GM19452 (cell line): Measurements from ENCODE around the gene INO80D.
"Not testable (repeated sequence)": the region's sequence is repeated elsewhere in the genome, so short reads cannot be mapped to it uniquely, and the experiment has no call there.

Experiments
- ATAC-seq: cut with Tn5 transposase; IDR thresholded peaks from one replicate; pipeline ENCODE4 v1.9.1; 2021; ENCODE audit not compliant: unreplicated experiment

The INO80D gene

DNA sequence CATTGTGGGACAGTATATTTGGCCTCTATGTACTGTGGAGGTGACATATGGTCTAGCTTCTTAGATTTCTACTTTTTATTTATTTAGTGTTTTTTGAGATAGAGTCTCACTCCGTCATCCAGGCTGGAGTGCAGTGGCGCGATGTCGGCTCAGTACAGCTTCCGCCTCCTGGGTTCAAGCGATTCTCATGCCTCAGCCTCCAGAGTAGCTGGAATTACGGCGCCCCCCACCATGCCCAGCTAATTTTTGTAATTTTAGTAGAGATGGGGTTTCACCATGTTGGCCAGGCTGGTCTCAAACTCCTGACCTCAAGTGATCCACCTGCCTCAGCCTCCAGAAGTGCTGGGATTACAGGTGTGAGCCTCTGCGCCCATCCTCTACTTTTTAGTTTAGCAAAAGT lies 99.6 kb downstream of the INO80D start:
- ATAC-seq, result not testable (repeated sequence)

DNA sequence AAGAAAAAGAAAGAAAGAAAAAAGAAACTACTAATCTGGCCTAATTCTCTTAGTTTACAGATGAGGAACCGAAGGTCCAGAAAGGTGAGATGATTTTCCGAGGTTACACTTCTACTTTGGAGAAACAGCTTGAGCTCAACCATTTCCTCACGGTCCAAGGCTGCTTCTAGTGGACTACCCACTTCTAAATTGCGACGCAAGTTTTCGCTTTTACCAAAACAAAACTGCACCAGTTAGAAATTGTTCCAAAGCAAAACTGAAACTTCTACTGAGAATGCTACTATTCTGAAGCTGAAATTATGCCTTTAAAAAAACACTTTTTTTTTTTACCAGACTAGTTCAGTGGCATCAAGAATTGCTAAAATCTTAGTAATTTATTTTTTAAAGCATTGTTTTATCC lies 101.6 kb downstream of the INO80D start:
- peak; percentile 67 for ATAC-seq

DNA sequence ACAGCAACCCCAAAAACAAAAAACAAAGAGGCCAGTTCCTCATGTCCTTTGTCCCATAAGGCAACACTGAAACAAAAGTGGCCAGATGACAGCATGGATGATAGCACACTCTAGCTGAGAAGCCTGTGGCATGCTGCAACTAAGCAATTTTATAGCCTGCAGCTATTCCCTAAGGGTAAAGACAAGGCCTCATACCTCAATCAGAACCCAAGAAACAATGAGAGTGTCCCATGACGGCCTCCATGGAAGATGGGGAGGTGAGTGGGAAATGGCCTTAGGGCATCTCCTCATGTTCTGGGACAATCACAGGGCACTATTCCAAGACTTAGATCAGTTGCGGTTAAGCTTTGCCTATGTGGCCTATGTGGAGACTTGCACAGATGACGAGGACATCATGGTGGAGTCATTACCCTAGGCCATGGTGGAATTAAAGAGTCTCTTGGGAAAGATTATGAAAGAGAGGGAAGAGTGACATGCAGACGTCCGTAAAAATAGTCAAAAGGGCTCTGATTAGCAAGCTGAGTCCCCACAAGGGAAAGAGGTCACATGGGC lies 103.1 kb downstream of the INO80D start:
- ATAC-seq, result no peak

DNA sequence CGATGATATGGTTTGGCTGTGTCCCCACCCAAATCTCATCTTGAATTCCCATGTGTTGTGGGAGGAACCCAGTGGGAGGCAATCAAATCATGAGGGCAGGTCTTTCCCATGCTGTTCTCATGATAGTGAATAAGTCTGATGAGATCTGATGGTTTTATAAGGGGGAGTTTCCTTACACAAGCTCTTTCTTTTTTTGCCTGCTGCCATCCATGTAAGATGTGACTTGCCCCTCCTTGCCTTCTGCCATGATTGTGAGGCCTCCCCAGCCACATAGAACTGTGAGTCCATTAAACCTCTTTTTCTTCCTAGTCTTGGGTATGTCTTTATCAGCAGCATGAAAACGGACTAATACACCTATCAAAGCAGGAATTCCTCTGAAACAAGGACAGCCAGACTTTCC lies 107.2 kb downstream of the INO80D start:
- not testable (repeated sequence) for ATAC-seq

DNA sequence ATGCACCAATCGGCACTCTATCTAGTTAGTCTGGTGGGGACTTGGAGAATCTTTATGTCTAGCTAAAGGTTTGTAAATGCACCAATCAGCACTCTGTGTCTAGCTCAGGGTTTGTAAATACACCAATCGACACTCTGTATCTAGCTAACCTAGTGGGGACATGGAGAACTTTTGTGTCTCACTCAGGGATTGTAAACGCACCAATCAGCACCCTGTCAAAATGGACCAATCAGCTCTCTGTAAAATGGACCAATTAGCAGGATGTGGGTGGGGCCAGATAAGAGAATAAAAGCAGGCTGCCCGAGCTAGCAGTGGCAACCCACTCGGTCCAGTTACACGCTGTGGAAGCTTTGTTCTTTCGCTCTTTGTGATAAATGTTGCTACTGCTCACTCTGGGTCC lies 108.3 kb downstream of the INO80D start:
- ATAC-seq, result not testable (repeated sequence)

DNA sequence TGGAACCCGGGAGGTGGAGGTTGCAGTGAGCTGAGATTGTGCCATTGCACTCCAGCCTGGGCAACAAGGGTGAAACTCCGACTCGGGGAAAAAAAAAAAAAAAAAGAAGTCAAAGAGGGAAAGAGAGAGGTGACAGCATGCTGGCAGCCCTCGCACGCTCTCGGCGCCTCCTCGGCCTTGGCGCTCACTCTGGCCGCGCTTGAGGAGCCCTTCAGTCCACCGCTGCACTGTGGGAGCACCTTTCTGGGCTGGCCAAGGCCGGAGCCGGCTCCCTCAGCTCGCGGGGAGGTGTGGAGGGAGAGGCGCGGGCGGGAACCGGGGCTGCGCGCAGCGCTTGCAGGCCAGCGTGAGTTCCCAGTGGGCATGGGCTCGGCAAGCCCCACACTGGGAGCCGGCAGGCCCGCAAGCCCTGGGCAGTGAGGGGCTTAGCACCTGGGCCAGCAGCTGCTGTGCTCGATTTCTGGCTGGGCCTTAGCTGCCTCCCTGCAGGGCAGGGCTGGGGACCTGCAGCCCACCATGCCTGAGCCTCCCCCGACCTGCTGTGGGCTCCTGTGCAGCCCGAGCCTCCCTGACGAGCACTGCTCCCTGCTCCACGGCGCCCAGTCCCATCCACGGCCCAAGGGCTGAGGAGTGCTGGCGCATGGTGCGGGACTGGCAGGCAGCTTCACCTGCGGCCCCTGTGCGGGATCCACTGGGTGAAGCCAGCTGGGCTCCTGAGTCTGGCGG lies 108.9 kb downstream of the INO80D start:
- not testable (repeated sequence) for ATAC-seq

DNA sequence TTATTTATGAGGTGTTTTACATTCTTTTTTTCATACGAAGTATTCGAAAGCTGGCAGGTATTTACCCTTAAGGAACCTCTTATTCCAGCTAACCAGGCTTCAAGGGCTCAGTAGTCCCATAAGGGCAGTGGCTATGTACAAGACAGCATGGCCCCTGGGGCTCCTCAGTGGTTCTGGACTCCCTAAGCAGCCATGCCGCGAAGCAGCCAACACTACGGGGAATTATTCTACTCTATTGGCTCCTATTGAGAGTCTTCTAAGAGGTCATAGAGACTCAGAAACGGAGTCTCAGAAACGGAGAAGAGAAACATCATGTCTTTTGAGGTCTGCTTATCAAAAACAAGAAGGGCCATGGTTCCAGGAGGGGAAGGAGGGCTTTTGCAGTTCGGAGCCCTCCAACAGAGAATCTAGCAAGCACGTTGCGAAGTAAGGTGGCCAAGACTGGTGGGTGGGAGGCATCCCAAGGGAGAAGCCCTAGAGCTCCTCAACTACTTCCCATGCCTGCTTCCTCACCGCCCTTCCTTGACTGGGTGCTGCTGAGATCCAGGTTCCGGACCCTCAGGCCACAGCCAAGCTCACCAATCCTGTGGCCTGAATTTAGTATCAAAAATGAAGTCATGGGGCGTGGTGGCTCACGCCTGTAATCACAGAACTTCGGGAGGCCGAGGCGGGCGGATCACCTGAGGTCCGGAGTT lies 109.7 kb downstream of the INO80D start:
- ATAC-seq, result no peak

DNA sequence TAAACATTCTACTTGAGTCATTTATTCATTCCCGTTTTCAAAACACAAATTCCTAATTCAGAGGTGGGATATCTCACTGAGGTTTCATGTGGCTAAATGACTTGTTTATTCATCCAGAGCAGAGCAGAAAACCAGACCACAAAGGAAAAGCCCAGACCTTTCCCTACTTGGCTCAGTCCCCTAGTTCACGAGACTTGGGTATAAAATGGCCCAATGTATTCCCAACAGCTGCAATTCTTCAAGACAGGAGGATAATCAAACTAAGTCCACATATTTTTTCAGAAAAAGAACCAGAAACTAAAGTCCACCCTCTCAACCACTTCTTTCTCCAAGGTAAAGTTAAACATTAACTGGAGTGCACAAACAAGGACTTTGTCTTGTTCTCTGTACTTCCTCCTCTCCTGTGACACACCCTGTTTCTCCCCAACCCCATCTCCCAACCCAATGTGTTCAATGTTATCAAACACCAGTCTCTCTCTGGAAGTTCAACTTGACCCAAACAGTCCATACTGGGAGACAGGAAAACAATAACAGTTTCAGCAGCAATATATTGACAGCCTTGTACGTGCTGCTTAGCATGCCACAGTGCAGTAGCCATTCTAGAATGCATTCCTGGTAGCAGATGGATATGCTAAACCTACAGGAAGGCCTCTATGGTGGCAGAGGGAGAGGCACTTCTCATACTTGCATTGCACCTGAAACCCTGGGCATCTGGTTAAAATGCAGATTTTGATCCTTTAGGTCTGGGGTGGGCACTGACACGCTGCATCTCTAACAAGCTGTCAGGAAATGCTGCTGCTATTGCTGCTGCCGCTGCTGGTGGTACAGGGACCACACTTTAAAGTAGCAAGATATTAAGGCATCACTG lies 110.7 kb downstream of the INO80D start:
- peak; percentile 61 for ATAC-seq

DNA sequence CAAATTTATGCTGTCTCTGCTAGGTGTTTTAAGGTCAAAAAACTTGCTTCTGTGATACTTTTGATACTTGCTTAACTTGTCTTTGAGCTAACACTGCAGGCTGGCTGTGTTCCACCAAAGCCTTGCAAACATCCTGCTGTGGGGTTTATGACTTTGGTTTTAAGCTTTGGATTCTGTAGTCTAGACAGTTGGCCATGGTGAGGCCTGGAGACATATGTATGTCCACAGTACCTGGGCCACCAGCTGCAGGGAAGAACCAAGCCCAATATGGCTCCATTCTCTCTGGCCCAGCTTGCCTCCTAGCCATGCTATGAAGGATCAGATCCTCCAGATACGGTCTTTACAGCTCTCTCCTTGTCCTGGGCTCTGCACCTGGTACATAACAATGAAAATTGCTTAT lies 113.9 kb downstream of the INO80D start:
- no peak for ATAC-seq

DNA sequence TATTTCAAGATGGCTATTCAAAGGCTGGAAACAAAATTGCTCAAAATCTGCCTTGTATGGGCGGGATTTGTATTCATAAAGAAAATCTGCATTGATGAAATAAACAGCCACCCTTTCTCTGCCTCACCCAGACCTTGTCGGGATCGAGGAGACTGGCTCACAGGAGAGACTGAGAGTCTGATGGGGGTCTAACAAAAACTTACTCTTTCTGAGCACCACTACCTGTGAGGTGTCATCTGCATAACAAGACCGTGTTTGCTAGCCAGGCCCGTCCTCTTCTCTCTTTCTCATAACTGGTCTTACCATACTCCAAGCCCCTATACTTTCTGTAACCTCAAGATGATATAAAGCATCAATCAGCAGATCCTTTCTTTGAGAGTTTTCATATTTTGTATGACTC lies 115.6 kb downstream of the INO80D start:
- no peak for ATAC-seq

DNA sequence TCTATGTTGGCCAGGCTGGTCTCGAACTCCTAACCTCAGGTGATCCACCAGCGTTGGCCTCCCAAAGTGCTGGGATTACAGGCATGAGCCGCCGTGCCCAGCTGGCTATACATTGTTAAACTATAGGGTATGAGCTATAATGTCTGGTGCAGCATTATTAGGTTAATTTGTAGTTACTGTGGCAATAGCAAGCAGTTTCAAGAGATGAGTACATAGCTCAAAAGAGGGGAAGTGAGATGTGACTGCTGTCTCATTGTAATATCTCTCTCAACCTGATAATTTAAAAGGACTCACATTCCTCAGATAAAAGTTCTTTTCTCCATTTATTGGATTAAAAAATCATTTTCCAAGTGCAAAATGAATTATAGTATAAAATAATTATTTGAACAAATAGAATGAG lies 116.4 kb downstream of the INO80D start:
- ATAC-seq, result no peak

DNA sequence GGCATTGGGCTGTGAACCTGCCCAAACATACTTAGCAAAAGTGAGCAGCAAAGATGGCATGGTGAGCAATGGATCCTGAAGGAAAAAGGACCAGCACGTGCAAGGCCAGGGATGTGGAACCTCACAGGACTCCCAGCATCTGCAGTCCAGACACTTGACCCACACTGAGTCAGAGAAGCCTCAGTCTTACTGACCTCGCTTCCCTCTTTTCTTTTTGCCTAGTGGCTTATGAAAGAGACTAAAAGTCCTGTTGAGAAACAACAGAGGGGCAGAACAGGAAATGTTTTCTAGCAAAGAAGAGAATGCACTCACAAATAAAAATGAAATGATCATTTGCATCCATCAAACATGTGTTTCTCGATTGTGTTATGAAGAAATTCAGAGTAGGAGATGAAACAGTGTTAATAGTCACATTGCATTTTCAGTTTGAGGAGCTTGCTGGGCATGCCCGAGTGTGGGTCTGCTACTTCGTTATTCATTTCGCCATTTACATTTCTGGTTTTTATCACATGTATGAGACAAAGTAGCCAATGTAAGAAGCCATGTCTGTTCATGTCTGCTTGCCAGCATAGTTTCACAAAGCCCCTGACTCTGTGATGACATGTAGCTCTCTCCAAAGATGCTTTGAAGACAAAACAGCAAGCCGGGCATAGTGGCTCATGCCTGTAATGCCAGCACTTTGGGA lies 118.4 kb downstream of the INO80D start:
- ATAC-seq, result no peak

DNA sequence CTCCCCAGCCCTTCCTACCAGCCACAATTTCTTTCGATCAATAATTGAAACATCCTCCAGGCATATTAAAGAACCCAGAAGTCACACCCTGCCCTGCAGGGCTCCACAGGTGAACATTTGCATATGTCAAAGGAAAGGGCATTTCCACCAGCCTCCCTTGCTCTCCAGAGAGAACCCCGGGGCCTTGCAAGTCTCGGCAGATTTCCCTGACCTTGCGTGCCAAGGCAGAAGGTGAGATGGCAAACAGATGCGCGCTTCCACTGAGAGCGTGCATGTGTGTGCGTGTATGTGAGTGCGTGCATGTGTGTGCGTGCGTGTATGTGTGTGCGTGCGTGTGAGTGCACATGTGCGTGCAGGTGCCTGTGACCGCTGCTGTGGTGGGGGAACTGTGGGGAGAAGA lies 120.3 kb downstream of the INO80D start:
- ATAC-seq, result no peak

DNA sequence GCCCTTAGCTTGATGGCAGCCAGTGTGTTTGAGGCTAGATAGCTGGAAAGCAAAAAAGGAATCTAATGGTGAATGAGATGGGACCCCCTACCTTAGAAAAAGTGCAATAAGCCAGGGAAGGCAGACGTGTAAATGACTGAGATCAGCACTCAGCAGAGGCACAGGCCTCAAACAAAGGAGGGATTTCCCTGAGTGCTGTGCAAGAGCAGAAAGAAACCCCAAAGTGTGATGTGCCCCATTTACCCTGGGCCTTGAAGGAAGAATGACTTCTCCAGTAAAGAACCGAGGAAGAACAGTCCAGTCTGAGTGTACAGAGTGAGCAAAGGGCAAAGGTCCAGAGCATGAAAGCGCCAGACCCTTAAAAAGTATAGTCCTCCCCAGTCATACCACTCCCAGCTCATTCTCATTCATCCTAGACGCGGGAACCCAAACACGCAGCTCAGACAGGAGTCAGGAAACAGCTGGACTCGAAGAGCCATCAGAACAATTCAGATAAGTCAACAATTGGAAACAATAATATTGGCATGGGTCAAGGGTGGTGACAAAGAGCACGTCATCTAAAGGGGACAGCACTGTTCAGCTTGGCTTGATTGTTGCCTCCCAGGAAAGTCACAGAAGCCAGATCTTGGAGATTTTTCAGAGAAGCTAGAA lies 121.7 kb downstream of the INO80D start:
- ATAC-seq, result no peak

DNA sequence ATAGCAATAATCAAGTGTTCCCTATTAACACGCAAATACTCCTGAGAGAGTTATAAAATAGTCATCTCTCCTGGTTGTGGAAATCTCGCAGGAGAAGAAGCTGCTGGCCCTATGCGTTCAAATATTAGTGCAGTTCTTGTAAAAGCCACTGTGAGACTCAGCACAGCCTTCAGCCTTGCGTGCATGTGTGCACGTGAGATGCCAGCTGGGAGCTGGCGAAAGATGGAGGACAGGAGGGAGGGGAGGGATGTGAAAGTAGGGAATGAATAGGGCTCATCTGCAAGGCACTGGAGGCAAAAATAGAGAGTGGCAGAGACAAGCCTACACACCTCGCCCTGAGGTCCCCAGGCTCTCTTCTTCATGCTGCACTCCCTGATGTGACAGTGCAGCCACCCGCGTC lies 126.5 kb downstream of the INO80D start:
- no peak for ATAC-seq

DNA sequence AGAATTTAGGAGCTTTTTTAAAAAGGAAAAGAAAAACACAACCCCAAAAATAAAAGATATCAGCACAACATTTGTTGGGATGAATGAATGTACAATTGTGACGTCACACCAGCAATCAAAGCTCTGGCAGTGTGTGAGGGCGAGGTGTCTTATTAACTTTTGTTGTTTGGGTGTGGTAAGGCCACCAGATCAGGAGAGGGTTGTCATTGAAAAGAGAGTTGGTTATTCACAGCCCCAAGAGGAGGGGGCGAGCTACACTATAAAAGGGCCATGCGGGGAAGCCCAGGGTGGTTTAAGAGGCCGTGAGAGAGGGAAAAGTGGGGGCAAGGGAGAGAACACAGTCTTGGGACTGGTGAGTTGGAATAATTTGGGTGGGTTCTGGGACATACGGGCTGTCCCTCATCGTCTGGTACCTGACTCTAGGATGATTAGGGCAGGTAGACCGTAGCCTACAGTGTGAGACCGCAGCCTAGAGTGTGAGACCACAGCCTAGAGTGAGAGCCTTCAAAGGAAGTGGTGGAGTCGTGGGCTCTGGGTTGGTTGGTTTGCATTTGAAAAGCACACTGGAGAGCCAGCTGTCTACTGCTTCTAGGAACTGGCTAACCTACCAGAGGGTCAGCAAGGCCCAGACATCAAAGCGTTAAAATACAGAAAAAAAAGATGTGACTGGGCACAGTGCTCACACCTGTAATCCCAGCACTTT lies 128.4 kb downstream of the INO80D start:
- no peak for ATAC-seq

DNA sequence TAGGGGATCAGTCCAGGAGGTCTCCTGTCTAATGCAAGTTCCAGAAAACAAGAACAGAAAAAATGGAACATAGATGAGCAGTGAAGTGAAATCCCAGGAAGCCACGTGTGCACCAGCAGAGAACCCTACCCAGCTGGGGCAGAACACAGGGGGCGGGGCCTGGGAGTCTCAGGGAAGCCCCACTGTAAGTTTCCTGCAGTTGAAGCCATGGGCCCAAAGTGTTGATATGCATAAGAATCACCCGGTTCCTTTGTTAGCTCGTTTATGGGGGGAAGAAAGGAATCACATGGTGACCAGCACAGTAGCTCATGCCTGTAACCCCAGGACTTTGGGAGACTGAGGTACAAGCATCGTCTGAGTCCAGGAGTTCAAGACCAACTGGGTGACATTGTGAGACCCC lies 131.3 kb downstream of the INO80D start:
- no peak for ATAC-seq

DNA sequence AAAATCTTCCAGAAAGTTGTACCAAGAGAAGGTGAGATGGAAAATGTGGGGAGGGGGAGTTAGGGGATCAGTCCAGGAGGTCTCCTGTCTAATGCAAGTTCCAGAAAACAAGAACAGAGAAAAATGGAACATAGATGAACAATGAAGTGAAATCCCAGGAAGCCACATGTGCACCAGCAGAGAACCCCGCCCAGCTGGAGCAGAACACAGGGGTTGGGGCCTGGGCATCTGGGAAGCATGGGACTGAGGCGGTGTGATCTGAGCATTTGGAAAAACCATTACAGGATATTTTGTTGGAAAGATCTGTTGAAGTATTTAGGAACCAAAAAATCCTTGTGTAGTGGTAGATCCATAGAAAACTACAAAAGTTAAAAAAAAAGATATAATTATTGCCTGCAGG lies 133.7 kb downstream of the INO80D start:
- ATAC-seq, result no peak

DNA sequence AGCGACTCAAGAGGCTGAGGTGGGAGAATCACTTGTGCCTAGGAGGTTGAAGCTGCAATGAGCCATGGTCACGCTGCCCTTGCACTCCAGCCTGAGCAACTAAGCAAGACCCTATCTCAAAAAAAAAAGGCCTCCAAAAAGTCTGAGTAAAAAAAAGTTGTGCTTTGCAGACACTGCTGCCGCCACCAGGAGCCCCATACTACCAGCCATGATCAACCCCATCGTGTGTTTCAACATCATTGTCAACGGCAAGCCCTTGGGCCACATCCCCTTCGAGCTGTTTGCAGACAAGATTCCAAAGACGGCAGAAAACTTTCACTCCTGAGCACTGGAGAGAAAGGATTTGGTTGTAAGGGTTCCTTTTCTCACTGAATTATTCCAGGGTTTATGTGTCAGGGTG lies 137.1 kb downstream of the INO80D start:
- no peak for ATAC-seq

DNA sequence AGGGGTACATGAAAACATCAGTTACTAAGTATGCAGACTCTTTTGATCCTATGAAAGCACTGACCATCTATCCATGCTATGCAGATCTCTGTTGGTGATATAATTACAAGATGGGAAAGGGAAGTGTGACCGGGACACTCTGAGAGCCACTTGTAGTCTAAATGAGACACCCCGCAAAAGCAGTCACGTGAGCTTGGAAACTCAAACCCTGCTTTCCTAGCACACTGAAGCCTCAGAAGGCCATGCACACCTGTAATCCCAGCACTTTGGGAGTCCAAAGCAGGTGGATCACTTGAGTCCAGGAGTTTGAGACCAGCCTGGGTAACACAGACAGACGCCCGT lies 137.5 kb downstream of the INO80D start:
- ATAC-seq, result no peak
